Omental fat pad (tissue), 4 donors: ENCODE results near the gene SMOC2. TPM values are rescaled to one million over a fixed set of nuclear protein-coding genes. Genes with fewer than 3 reads are reported as not detected.

Experiments used
- ATAC-seq: fragments of 150-250 bp; one replicate; pipeline ENCODE4 v1.9.1; 2016; ENCODE audit warnings: mild to moderate bottlenecking, moderate library complexity; ENCODE audit not compliant: low FRiP score
- DNase-seq: peaks from one replicate; pipeline ENCODE4 v3.0.0-alpha.2; 2019; ENCODE audit warnings: low spot score
- CTCF ChIP-seq, 3 donors: fragments of 450-650 bp; IDR thresholded peaks; one replicate each; pipeline ENCODE4 v1.5.1; 2016 to 2017; ENCODE audit warnings: antibody characterized with exemption in 3 of 3, mild to moderate bottlenecking in 3 of 3, moderate library complexity in 2 of 3
- total RNA-seq, 4 donors: library from RNA; depleted of rRNA; stranded (reverse); fragments of >200 nt; gene quantifications; one replicate each; pipeline ENCODE4 v1.1.0, GENCODE V29; 2016

The SMOC2 gene
- total RNA-seq, 4 donors from 2014 or later = 53.1 to 164 (median 102) TPM

- no peak for TF ChIP-seq CTCF (IDR thresholded peaks at IDR 0.05)
- no peak for DNase-seq
- ATAC-seq = no peak
Measured at GRCh38 chr6:168632694-168633093, 191.7 kb downstream of the SMOC2 start.

- DNase-seq (no peak), ATAC-seq (no peak)
- no peak for TF ChIP-seq CTCF (IDR thresholded peaks at IDR 0.05)
Measured at GRCh38 chr6:168634541-168635328, 193.8 kb downstream of the SMOC2 start.

- ATAC-seq (no peak), DNase-seq (no peak)
- TF ChIP-seq CTCF (IDR thresholded peaks at IDR 0.05) = no peak
Measured at GRCh38 chr6:168636147-168637004, 195.4 kb downstream of the SMOC2 start.

GRCh38 chr6:168637834-168638233, 196.8 kb downstream of the SMOC2 start:
- ATAC-seq = no peak
- DNase-seq = no peak
- no peak for TF ChIP-seq CTCF (IDR thresholded peaks at IDR 0.05)

- TF ChIP-seq CTCF (IDR thresholded peaks at IDR 0.05) = no peak
- ATAC-seq = no peak
- no peak for DNase-seq
Measured at GRCh38 chr6:168638468-168639271, 197.7 kb downstream of the SMOC2 start.

- ATAC-seq = no peak
- no peak for DNase-seq
- no peak for TF ChIP-seq CTCF (IDR thresholded peaks at IDR 0.05)
Measured at GRCh38 chr6:168640181-168640580, 199.2 kb downstream of the SMOC2 start.
